ENCODE results near the gene ACR. TPM values are rescaled to one million over a fixed set of nuclear protein-coding genes. Genes with fewer than 3 reads are reported as not detected.

Gene ACR
- total RNA-seq, 2 experiments from 2014 or later: not detected

DNA sequence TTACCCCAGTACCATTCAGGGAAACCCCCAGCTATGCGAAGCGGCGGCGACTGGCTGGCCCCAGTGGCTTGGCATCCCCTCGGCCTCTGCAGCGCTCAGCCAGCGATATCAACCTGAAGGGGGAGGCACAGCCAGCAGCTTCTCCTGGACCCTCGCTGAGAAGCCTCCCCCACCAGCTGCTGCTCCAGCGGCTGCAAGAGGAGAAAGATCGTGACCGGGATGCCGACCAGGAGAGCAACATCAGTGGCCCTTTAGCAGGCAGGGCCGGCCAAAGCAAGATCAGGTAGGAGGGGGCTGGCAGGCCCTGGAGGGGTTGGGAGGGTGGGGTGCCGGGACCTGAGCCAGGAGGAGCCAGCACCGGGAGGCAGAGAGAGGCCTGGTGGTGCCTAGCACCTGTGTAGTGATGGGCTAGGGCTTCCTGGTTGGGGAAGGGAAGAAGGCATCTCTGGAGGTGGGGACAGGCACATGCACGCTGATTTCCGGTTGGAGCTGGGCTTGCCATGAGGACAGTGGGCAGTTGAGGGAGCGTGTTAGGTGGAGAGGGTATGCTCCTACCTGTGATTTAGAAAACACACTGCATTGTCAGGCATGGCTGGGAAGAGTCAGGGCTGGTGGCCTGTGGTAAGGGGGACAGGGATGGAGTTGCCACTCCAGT is 43.1 kb upstream of the ACR start:
- no peaks in the 10 kb centered on the region for H3K9me3 Mint-ChIP-seq
- no peak overlapping the region for H3K27ac Mint-ChIP-seq
- TF ChIP-seq, protein P1, sequence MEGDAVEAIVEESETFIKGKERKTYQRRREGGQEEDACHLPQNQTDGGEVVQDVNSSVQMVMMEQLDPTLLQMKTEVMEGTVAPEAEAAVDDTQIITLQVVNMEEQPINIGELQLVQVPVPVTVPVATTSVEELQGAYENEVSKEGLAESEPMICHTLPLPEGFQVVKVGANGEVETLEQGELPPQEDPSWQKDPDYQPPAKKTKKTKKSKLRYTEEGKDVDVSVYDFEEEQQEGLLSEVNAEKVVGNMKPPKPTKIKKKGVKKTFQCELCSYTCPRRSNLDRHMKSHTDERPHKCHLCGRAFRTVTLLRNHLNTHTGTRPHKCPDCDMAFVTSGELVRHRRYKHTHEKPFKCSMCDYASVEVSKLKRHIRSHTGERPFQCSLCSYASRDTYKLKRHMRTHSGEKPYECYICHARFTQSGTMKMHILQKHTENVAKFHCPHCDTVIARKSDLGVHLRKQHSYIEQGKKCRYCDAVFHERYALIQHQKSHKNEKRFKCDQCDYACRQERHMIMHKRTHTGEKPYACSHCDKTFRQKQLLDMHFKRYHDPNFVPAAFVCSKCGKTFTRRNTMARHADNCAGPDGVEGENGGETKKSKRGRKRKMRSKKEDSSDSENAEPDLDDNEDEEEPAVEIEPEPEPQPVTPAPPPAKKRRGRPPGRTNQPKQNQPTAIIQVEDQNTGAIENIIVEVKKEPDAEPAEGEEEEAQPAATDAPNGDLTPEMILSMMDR (IDR thresholded peaks at IDR 0.05): no peak
- ChIA-PET POLR2A (no interaction called here), CTCF (no interaction called here)
- peaks cover 1% of the 10 kb centered on the region for H3K27me3 Mint-ChIP-seq
- intact Hi-C loops (cut with micrococcal nuclease): no loop called here
- no peaks in the 10 kb centered on the region for H3K36me3 Mint-ChIP-seq (ENCODE audit: low read depth)
- no peaks in the 10 kb centered on the region for H3K4me1 Mint-ChIP-seq (ENCODE audit: low read depth)
- no peak overlapping the region for H3K4me3 Mint-ChIP-seq
- no peak for ATAC-seq
- no peak for DNase-seq

DNA sequence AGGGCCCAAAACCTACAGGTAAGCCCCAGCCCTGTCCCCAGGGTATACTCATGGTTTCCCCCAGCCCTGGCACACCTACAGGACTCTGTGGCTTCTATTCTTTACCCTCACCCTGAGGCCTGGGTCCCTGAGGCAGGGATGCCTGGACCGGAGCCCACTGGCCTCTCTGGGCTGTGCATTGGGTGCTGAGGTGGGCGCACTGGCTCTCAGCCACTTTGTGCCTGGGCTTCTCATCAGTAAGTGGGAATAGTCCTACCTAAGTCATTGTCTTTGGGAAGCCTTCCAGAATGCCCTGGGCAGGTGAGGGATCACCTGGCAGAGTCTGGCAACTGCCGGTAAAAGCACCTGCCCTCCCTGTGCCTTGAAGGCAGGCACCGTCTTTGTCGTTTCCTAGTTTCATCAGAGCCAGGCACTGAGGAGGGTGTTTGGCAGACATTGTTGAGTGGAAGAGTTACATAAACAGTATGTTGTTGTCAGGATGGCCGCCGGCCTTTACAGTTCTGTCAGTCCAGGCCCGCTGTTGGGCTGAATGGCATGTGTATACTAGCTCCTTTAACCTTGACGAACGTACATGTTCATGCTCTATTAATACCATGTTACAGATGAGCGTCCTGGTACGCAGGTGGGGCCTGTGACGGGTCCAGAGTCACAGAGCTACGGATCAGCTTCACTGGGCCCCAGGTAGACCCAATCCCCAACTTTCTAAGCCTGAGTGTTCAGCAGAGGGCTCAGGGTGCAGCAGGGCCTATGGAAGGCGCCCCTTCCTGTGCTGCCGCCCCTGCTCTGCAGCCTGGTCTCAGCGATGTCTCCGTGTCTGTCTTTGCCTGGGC is 42.4 kb upstream of the ACR start:
- CTCF ChIA-PET: interaction anchor here (1.1 to 1.2 kb wide), 2 partner anchors 54 to 170 kb away, joined by 3 read pairs; partner anchors contain the start of gene SCO2
- no peak overlapping the region for H3K4me3 Mint-ChIP-seq
- POLR2A ChIA-PET: no interaction called here
- H3K27ac Mint-ChIP-seq: no peak overlapping the region
- H3K4me1 Mint-ChIP-seq (ENCODE audit: low read depth): no peaks in the 10 kb centered on the region
- ATAC-seq: no peak
- peaks cover 1% of the 10 kb centered on the region for H3K27me3 Mint-ChIP-seq
- intact Hi-C loops (cut with micrococcal nuclease): no loop called here
- no peak for DNase-seq
- H3K36me3 Mint-ChIP-seq (ENCODE audit: low read depth): no peaks in the 10 kb centered on the region
- no peaks in the 10 kb centered on the region for H3K9me3 Mint-ChIP-seq
- TF ChIP-seq, protein P1 (IDR thresholded peaks at IDR 0.05): no peak

DNA sequence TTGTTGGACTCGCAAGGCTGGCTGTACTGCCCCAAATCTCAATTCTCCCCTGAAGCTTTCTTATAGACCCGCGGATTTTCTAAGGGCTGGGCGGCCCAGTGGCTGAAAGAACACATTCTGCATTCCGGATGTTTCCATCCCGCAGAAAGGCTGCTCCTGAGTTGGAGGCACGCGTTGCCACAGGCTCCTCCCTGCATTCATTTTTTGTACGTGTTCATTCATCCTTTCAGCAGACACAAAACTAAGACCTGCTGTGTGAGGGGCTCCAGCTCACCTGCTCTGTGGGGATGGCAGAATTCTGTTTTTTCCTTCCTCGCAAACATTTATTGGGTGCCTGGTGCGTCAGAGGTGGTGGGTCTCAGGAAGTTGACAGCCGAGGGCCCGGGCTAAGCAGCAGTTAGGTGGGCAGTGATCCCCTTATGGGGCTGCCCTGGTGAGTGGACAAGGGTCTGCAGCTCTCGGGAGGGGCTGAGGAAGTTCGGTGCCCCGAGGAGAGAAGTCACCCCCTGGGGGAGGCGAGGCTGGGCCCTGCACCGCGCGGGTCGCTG is 41.7 kb upstream of the ACR start:
- no peaks in the 10 kb centered on the region for H3K36me3 Mint-ChIP-seq (ENCODE audit: low read depth)
- ChIA-PET CTCF (interaction anchor here (1.1 to 1.2 kb wide), 2 partner anchors 54 to 171 kb away, joined by 3 read pairs; partner anchors contain the start of gene SCO2), POLR2A (no interaction called here)
- H3K27me3 Mint-ChIP-seq: peaks cover 1% of the 10 kb centered on the region
- ATAC-seq (no peak), DNase-seq (no peak)
- no peak overlapping the region for H3K4me3 Mint-ChIP-seq
- H3K27ac Mint-ChIP-seq: no peak overlapping the region
- intact Hi-C loops (cut with micrococcal nuclease): no loop called here
- H3K4me1 Mint-ChIP-seq (ENCODE audit: low read depth): no peaks in the 10 kb centered on the region
- TF ChIP-seq, protein P1 (IDR thresholded peaks at IDR 0.05): no peak
- no peaks in the 10 kb centered on the region for H3K9me3 Mint-ChIP-seq

DNA sequence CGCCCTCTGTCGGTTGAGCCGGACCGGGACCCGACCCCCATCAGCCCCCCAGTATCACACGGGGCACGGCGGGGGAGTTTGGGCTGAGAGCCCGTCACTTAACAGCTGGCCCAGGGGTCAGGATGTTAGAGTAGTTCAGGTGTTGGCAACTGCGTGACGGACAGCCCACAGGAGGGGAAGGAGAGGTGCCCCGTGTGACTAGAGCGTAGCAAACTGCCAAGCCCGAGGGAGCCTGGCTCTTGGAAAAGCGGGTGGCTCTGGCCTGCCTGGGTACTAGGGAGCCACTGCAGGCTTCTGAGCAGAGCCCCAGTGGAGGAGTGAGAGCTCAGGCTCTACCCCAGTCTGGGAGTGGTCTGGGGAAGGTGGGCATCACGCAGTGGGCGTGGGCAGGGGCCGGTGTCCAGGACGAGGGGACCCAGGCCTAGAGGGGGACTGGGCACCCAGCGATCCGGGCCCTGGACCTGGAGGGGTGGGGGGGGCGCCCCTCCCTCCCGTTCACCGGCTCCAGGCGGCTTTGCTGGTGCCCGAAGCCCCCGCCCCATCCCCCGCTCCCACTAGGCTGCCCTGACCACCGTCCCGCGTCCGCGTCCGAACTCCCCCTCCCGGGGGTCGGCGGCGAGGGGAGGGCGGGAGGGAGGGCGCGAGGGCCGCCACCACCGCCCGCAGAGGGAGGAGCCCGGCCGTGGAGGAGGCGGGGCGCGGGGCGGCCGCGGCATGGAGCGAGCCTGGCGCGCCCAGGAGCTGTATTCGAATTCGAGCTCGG is 41.0 kb upstream of the ACR start:
- Mint-ChIP-seq H3K4me3 (no peak overlapping the region), H3K9me3 (no peaks in the 10 kb centered on the region), H3K36me3 (ENCODE audit: low read depth) (no peaks in the 10 kb centered on the region), H3K27me3 (no peaks in the 10 kb centered on the region), H3K27ac (no peak overlapping the region), H3K4me1 (ENCODE audit: low read depth) (peaks cover 2% of the 10 kb centered on the region)
- no peak for DNase-seq
- TF ChIP-seq, protein P1 (IDR thresholded peaks at IDR 0.05): no peak
- ATAC-seq: no peak
- POLR2A ChIA-PET: no interaction called here
- CTCF ChIA-PET: interaction anchor here (1.2 kb wide), 1 partner anchor 55 kb away, joined by 3 read pairs; no protein-coding TSS in a partner anchor
- intact Hi-C loops (cut with micrococcal nuclease): no loop called here

Data from activated CD8-positive, alpha-beta T cell treated with anti-CD3 and anti-CD28 coated beads for 36 hours (primary cell).